GM21576 (cell line): Measurements from ENCODE around the gene CGN.

Experiments used
- ATAC-seq: cut with Tn5 transposase; IDR thresholded peaks from one replicate; pipeline ENCODE4 v1.9.1; 2021; ENCODE audit warnings: mild to moderate bottlenecking, moderate library complexity; ENCODE audit not compliant: unreplicated experiment

The CGN gene

DNA sequence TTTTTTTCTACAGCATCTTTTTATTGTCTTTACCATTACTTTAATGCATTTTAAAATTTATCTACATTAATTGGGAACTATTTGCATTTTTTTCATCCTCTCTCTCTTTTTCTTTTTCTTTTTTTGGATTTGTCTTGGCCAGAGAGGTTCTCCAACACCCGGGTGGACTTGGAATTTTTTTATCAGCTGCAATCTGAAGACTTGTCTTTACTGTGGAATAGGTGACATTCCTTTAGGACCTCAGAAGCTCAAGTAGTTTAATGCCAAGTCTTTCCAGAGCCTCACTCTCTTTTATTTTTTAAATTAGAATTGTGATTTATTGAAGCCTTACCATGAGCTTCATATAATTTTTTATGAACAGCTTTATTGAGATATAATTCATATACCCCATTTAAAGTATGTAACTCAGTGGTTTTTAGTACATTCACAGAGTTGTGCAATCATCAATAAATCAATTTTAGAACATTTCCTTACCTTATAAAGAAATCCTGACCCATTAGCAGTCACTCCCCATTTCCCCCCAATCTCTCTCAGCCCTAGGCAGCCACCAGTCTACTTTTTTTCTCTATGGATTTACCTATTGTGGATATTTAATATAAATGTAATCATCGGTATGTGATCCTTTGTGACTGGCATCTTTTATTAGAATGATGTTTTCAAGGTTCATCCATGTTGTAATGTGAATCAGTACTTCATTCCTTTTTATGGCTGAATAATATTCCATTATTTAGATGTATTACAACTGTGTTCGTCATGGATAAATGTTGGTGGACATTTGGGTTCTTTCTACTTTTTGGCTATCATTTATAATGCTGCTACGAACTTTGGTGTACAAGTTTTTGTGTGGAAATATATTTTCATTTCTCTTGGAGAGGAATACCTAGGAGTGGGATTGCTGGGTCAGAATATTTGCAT lies 35.1 kb downstream of the CGN start:
- ATAC-seq, result no peak

DNA sequence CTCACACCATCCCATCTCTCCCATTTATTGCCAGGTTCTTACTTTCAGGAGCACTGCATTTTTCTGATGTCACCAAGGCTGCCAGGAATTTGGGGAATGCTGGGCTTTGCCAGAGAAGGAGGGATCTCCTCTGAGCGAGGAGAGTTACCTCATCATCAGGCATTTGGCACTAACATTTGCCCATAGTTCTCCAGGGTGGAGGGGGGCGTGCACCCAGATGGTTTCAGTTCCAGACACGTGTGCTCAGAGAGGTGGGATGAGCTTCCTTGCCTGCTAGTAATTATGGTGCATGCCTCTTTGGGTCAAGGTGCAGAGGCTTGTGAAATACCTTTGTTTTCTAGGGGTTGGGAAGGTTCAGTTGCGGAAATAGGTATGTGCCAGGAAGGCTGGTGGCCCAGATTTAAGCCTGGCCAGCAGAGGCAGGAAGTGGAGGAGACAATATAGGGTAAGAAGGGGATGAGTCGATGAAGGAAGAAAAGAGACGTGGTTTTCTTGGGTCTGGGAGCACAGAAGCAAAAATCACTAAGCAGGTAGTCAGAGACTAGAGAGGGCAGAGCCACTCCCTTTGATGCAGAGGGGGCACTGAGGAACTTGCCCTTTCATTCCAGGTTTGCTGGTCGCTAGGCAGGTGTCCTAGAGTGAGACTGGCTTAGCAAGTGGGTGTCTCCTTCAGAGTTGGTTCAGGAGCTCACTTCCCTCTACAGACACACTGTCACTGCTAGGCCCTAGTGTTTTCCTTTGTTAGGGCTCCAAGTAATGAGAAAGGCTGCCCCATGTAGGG lies 36.1 kb downstream of the CGN start:
- no peak for ATAC-seq

DNA sequence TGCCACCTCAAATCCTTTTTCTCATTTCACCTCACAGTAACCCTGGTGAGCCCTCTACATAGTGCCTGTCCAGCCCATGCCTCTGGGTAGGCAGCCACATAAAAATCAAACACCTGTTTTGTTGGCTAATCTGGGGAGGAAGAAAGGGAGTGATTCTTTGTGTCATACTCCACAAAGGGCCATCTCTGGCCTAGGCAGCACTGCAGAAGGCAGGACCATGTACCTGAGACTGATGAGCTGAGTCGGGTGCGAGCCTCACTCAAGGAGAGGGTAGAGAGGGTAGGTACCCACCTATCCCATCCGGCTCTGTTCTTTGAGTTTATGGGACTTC lies 36.7 kb downstream of the CGN start:
- no peak for ATAC-seq

DNA sequence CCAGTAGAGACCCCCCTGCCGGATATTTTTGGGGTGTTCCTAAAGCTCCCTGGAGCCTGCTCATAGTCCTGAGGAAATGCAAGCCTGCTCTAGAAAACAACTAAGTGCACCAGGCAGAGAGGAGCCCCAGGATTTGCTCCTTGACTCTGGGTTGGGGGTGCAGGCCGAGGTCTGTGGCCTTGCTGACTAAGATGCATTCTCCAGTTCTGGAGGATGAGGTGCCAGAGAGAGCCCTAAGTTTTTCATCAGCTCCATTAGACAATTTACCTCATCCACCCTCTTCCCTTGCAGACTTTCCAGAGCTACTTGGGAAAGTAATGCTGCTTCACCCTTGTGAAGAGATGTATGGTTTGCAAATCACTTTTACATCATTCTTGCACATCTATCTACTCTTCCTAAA lies 38.0 kb downstream of the CGN start:
- ATAC-seq, result no peak

DNA sequence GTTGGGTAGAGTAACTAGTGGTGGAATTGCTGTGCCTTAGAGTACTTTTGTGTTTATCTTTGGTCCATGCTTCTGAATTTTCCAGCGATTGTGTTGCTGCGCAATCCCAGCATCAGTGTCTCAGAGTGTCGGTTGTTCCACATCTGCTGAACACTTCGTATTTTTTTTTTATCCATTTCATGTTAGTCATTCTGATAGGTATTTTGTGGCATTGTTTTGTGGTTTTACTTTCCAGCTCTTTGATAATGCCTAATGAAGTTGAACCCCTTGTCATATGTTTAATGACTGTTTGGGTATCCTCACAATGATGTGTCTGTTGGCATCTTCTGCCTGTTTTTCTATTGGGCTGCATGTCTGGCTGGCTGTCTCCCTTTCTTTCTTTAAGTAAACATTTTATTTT lies 42.5 kb downstream of the CGN start:
- ATAC-seq, result no peak

DNA sequence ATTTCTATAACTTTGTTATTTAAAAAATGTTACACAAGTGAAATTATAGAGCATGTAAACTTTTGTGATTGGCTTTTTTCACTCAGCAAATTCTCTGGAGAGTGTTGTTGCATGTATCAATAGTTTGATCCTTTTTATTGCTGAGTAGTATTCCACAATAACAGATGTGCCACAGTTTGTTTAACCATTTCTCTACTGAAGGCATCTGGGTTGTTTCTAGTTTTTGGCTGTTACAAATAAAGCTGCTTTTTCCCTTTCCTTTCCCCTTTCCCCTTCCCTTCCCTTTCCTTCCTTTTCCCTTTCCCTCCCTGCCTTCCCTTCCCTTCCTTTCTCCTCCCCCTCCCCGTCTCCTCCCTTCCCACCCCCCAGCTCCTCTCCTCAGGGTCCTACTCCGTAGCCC lies 44.9 kb downstream of the CGN start:
- no peak for ATAC-seq

DNA sequence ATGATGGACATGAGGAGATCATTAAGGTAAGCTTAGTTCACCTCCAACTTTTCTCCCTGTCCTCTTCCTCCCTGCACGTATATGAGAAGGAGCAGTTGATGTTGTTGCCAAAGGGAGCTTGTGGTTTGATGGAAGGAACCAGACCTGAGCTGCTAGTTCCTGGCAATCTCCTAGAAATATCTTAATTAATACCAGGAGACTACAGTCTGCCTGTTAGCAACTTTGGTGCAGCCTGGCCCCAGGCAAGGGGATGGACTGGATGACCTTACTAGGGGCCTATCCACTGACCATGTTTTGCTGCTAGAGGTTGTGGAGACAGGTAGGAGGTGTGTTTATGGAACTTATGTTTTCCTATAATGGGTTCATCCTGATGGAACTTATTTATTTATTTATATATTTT lies 51.5 kb downstream of the CGN start:
- ATAC-seq, result no peak

DNA sequence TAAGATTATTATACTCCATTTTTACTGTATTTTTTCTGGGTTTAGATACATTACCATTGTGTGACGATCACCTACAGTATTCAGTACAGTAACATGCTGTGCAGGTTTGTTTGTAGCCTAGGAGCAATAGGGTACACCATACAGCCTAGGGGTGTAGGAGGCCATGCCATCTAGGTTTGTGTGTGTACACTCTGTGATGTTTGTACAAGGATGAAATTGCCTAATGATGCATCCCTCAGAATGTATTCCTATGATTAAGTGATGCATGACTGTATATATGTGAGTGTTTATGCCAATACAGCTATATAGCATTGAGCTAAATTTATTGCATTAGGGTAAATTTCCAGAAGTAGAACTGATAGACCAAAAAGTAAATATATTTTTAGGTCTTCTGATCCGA lies 52.2 kb downstream of the CGN start:
- ATAC-seq, result no peak

DNA sequence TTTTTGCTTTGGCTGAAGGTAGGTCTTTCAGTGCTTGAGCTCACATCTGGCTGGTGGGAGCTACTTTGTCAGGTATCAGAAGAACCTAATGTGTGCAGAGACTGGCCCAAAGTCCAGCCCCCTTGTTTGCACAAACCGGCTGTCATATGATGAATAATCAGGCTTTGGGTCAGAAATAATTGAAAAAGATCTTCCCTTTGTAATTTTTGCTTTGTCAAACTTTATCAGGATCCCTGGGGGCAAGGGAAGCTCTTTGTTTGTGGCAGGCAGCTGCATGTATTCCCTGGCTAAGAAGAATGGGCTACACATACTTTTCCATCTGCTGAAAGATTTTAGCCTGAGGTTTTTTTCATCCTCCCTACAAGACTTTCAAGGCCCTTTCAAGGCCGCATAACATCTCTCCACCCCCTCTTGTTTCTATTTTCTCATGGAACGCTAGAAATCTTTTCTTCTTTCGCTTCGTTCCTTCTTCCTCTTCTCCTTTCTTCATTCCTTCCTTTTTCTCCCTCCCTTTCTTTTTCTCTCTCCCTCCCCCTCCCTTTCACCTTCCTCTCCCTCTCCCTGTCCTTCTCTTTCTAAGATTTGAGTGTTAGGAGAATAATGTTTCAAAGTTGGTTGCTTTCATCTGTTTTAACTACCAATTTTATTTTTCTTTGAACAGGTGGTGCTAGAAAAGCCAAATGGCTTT lies 54.5 kb downstream of the CGN start:
- ATAC-seq, result no peak

DNA sequence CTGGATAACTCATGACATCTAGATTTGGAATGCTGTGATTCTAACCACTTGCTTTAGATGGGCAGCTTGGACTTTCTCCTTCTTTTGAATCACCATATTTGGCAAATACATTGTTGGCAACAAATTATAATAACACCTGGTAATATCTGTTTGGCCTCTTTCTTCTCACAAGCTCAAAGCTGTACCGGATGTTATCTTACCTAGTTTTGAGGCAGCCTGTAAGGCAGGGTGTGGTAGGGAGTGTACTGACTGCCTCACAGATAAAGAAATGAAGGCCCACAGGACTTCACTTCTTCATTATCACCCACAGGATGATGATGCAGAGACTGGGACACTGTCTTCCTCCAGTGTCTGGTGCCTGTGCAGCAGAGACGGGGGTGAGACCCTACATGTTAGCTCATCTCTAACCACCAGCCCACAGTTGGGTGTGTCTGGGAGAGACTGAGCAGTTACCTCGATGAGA lies 57.5 kb downstream of the CGN start:
- no peak for ATAC-seq

DNA sequence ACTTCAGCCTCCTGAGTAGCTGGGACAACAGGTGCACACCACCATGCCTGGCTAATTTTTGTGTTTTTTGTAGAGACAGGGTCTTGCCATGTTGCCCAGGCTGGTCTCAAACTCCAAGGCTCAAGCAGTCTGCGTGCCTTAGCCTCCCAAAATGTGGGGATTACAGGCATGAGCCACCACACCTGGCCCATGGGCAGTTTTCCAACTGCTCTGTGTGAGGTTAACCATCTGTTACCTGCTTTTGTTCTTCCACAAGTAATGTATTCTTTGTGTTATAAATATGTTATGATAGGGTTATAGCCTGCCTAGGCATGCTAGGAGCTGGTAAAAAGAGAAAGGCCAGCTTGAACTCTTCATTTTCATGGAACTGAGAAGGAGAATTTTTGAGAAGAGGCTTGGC lies 59.6 kb downstream of the CGN start:
- no peak for ATAC-seq

DNA sequence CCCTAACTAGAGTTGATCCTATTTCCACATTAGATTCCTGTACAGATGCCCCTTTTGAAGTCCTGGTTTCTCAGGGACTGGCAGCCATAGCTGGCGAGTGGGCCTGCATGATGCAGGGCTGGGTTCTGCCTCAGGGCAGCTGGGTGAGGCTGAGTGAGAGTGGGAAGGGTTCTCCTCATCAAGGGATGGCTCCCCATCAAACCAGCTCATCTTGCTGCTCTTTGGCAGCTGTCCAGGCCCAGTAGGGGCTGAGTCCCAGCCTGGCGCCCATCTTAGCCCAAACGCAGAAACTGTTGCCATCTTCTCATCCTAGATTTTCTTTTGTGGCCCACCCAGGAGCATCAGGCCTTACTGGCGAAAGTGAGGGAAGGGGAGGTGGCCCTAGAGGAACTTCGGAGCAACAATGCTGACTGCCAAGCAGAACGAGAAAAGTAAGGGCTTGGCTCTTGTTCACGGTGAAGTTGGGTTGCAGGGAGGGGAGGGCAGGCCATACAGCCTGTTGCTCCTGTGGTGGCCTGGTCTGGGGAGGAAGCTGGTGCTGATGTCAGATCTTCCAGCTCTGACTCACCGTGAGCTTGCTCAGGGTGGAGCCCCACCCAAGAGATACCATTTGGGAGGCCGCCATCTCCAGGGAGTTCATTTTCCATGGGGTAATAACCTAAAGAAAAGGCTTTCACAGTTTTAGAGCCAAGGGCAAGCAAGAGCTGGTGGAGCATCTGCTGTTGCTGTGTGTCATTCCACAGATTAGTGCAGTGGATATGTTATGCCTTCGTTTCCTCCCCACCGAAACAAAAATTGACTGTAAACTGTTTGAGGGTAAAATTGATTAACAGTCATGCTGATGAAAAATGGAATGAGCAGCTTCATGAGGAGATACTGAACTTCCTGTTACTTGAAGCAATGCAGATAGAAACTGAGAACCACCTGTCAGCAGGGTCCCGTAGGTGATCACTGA lies 63.7 kb downstream of the CGN start:
- ATAC-seq, result no peak

DNA sequence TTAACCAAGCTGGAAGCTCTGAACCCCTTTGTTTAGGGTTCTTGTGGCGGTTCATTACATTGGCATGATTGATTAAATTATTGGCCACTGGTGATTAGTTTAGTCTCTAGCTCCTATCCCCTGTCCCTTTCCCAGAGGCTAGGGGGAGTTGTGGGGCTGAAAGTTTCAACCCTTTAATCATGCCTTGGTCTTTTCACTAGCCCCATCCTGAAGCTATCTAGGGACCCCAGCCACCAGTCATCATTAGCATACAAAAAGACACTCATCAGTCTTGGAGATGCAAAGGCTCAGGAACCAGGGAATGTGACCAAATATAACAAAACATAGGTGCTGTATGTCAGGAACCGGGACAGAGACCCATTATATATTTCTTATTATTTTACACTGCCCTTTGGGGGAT lies 66.0 kb downstream of the CGN start:
- no peak for ATAC-seq

DNA sequence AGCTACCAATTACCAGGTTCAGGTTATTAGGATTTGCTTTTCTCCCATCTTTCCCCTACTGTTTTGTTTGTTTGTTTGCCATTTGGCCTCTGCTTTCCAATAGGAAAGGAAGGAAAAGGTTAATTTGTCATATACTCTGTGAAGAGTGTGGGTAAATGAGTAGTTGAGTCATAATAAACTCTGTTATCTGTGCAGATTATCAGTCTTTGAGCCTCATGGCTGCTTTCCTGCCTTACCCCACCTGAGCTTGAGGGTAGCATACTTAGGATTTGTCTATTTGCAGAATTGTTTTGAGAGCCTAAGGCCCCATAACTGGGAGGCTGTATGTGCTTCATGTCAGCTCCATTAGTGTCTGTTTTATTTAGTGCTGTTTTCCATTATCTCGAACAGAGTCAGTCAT lies 67.8 kb downstream of the CGN start:
- no peak for ATAC-seq

DNA sequence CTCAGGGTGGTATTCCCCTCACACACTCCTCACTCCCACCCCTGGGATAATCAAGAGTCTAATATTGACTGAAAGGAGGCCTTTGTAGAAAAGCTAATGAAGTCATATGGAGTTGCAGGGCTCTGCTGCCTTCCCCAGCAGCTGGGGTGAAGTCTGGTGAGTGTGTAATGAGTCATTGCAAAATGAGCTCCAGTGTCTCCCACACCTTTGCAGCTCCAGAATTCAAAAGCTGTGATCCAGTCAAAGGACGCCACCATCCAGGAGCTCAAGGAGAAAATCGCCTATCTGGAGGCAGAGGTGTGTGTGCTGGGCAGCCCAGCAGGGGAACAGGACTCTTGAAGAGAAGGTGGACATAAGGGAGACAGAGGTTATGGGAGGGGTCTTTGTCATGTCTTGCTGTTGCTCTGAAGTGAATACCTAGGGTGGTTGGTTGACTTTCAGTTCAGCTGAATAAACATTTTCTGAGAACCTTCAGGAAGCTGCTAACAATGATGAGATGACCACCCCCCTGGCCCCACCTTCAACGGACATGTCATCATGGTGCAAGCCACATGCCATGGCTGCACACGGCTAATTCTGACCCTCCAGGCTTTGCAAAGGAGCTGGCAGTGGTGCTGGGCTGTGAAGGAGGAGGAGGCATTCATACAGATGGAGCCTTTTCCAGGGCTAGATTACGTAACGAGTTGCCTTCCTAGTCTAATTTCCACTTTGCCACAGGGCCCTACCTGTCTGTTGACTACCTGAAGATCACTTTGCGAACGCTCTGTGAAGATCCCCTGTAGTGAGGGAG lies 68.4 kb downstream of the CGN start:
- ATAC-seq, result no peak

DNA sequence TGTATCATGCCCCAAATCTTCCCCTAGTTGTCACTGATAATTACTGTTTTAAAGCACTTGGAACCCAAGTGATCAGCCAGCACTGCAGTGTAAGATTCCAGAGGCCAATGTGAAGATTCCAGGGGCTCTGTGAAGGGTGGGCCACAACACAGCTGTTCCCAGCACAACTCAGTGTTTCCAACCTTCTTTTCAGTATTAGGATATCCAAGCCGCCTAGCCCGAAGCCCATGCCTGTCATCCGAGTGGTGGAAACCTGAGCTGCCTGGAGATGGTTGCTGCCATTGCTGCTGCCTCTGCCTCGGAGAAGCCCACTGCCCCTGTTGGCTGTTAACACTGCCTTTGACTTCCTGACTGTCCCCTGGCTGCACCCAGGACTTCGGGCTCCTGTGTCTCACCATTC lies 70.3 kb downstream of the CGN start:
- no peak for ATAC-seq

DNA sequence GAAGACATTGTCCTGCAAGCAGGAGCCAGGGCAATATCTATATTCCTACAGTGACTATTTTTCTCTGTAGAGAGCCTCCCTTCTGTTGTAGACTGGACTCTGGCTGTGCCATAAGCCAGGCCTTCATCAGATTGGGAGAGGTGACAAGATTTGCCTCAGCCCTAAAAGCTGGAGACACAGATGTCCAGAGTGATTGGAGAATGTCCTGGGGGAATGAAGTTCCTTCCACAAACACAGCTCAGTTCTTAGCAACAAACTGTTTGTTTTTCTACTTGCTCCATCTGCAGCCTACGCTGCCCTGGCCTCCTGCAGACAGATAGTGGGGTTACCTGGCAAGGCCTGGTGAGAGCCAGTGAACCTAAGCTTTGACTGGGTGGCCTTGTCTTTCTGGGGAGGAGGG lies 70.7 kb downstream of the CGN start:
- ATAC-seq, result no peak

DNA sequence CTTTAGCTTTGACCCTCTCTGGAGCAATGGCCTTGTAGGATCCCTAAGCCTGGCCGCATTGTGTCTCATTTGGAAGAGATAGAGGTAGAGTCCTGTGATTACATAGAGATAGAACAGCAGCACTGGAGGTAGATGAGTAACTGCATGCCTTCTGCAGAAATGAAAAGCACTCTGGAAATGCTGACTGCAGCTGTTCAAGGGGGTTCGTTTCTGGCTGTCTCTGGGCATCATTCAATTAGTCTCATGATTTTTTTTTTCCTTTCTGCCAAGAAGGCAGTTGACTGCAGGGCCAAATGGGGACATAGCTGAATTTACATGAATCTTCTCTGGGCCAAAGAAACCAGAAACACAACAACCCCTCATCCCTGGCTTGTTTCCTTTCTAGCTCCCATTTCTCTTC lies 72.6 kb downstream of the CGN start:
- ATAC-seq, result no peak

DNA sequence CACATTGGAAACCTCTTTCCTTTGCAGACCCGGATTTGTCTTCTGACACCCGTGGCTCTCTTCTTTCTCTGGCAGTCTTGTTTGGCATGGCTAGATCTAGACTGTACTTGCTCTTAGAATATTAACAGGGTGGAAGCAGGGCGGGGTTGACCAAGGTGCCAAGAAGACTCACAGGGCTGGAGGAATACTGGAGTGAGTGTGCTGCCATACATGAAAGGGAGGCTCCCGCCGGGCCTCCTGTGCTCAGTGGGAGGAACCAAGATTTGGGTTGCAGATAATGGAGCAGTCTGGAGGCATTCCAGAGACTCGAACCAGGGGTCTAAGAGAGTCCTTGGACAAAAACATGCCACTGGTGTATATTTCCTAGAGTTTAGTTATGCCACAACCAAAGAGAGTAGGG lies 73.1 kb downstream of the CGN start:
- no peak for ATAC-seq

DNA sequence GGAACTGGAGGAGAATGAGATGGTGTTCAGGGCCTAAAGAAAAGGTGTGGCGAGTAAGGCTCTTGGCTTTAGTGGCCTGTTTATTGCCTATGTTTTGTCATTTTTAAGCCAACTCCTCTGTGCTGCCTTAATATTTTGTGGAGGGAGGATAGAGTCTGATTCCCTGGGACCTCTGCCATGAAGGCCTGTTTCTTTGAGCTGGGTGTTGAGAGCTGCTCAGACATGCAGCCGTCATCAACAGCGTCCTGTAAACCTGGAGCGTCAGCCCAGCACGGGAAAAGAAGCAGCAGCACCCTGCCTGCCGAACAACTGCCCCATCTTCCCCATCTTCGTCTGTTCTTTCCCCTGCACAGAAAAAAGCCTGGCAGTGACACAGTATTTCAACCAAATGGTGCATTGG lies 73.6 kb downstream of the CGN start:
- ATAC-seq, result no peak
